Breast epithelium (tissue), 3 donors: ENCODE data around the gene OPHN1.

ENCODE experiments used
- CTCF ChIP-seq, 3 donors: fragments of 450-650 bp; IDR thresholded peaks; one replicate each; pipeline ENCODE4 v1.5.1; 2016 to 2017; ENCODE audit warnings: antibody characterized with exemption in 3 of 3, mild to moderate bottlenecking in 3 of 3, moderate library complexity in 3 of 3
- POLR2A ChIP-seq: fragments of 450-650 bp; IDR thresholded peaks from one replicate; pipeline ENCODE4 v1.6.1; 2016; ENCODE audit warnings: antibody characterized with exemption, mild to moderate bottlenecking, moderate library complexity

- TF ChIP-seq CTCF (IDR thresholded peaks at IDR 0.05) (no peak), POLR2A (no peak)
Observed at GRCh38 chrX:68455151-68455510, 21.8 kb upstream of the OPHN1 start.
